Mucosa of descending colon (tissue), 3 donors: ENCODE results near the gene SORCS2. TPM values are rescaled to one million over a fixed set of nuclear protein-coding genes. Genes with fewer than 3 reads are reported as not detected.

Experiments used
- ATAC-seq: fragments of 200-7000 bp; cut with Tn5 transposase; one replicate; pipeline ENCODE4 v1.9.1; 2020; ENCODE audit warnings: mild to moderate bottlenecking, moderate library complexity
- DNase-seq, 3 donors: peaks; one replicate each; pipeline ENCODE4 v3.0.0-alpha.2; 2020
- H3K36me3 ChIP-seq: fragments of 200-600 bp; one replicate; pipeline ENCODE4 v1.8.0; 2021; ENCODE audit warnings: low read depth, mild to moderate bottlenecking
- H3K4me1 ChIP-seq: fragments of 200-600 bp; one replicate; pipeline ENCODE4 v1.8.0; 2021; ENCODE audit warnings: low read depth, mild to moderate bottlenecking
- H3K4me3 ChIP-seq: fragments of 200-600 bp; one replicate; pipeline ENCODE4 v1.8.0; 2021; ENCODE audit warnings: mild to moderate bottlenecking
- H3K9me3 ChIP-seq: fragments of 200-600 bp; one replicate; pipeline ENCODE4 v1.8.0; 2021; ENCODE audit warnings: mild to moderate bottlenecking
- intact Hi-C, 2 donors: fragments of 100-400 bp; cut with DNase I in 1 of 2; cut with micrococcal nuclease in 1 of 2; formaldehyde crosslinking; loops; one replicate each; pipeline versions ENCODE4 v1.11.0 to v1.11.1; 2022; cut with DNase I, micrococcal nuclease
- total RNA-seq, 3 donors: library from RNA; stranded (reverse); fragmentation: NEBNext Ultra II Directional in 2 of 3; extraction: Animal tissue kit (Norgen Biotek cat#: 25700) in 2 of 3; gene quantifications; one replicate each; pipeline versions ENCODE4 v1.2.1 to v1.2.4, GENCODE V29; 2021 to 2023
- TF ChIP-seq, protein P1 (sequence below): fragments of 200-600 bp; IDR thresholded peaks from one replicate; pipeline ENCODE4 v1.8.0; 2022; ENCODE audit warnings: antibody characterized with exemption, mild to moderate bottlenecking
- donor health status: DM: no; HTN: no; CAD: no; lungs with moderate emphysema.
- donor health status: DM: no; HTN: no; CAD: no.
- donor health status: DM: no; HTN: yes; CAD: no.

The SORCS2 gene
- total RNA-seq, 3 donors from 2014 or later = 0.20 to 3.1 (median 1.5) TPM

GRCh38 chr4:7591409-7592053 is 399.2 kb downstream of the SORCS2 start:
- DNase-seq = no peak
- TF ChIP-seq, protein P1, sequence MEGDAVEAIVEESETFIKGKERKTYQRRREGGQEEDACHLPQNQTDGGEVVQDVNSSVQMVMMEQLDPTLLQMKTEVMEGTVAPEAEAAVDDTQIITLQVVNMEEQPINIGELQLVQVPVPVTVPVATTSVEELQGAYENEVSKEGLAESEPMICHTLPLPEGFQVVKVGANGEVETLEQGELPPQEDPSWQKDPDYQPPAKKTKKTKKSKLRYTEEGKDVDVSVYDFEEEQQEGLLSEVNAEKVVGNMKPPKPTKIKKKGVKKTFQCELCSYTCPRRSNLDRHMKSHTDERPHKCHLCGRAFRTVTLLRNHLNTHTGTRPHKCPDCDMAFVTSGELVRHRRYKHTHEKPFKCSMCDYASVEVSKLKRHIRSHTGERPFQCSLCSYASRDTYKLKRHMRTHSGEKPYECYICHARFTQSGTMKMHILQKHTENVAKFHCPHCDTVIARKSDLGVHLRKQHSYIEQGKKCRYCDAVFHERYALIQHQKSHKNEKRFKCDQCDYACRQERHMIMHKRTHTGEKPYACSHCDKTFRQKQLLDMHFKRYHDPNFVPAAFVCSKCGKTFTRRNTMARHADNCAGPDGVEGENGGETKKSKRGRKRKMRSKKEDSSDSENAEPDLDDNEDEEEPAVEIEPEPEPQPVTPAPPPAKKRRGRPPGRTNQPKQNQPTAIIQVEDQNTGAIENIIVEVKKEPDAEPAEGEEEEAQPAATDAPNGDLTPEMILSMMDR = no peak
- Histone ChIP-seq H3K9me3 (no peaks in the 10 kb centered on the region), H3K4me1 (no peaks in the 10 kb centered on the region), H3K36me3 (no peaks in the 10 kb centered on the region), H3K4me3 (no peak overlapping the region)
- intact Hi-C loops = no loop called here
- ATAC-seq = no peak

DNA sequence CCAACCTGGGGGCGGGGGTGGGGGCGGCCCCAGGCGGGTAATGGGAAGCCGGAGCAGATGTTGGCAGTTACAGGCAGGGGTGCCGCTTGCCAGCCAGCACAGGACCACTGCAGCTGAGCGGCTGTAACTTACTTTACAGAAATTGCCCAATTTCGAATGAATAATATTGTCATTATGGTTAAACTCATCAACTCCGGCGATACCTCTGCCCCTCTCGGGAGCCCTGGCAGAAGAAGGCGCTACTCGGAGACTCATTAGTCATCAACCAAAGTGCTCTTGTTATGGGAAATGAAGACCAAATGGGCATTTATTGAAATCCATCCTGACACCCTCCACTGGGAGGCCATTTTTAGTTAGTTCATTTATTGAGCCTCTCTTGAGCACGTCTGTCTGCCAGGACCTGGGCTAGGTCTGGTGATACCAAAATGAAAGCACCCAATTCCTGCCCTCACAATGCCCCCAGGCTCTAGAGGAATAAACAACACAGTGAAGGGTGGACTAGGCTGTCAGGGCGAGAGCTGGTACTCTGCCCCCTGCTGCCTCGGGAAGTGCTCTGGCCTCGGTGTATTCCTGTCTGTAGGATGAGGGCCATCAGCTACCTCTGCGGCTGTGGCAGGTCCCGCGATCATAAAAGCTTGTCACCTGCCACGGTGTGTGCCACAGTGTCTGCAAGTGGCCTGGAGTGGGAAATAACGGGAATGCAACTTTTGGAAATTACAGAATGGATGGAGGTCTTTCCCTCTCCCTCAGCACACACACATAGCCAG is 401.5 kb downstream of the SORCS2 start:
- no peak overlapping the region for H3K4me3 ChIP-seq
- DNase-seq (no peak), ATAC-seq (no peak)
- no peaks in the 10 kb centered on the region for H3K36me3 ChIP-seq
- intact Hi-C loops = no loop called here
- no peaks in the 10 kb centered on the region for H3K9me3 ChIP-seq
- TF ChIP-seq, protein P1 = no peak
- H3K4me1 ChIP-seq = no peaks in the 10 kb centered on the region

DNA sequence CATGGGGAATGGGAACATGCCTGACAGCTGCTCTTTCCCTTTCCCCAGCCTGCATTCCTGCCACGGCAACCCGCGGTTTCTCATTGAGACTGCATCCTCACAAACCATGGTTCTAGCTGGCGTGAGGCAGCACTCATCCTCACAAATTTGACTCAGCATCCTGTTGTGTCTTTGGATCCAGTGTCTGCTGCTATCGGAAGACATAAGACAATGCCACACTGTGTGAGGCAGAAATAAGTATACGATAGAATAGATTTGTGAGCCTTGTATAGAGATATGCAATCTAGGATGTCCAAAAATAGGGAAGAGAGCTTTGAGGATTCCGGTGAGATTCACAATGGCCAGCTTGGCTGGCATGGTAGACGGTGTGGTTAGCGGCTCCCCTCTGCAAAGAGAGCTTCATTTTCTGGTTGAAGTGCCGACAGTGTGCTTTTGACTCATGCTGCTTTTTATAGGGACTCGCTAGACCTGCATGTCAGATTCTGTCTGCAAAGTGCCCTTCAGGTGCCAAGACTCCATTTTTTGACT is 403.7 kb downstream of the SORCS2 start:
- intact Hi-C loops = no loop called here
- Histone ChIP-seq H3K36me3 (no peaks in the 10 kb centered on the region), H3K4me3 (no peak overlapping the region), H3K9me3 (no peaks in the 10 kb centered on the region), H3K4me1 (no peaks in the 10 kb centered on the region)
- DNase-seq (no peak), ATAC-seq (no peak)
- TF ChIP-seq, protein P1 = no peak

GRCh38 chr4:7596918-7597606 is 404.7 kb downstream of the SORCS2 start:
- no peak for DNase-seq
- Histone ChIP-seq H3K36me3 (no peaks in the 10 kb centered on the region), H3K4me1 (no peaks in the 10 kb centered on the region), H3K9me3 (no peaks in the 10 kb centered on the region), H3K4me3 (no peak overlapping the region)
- TF ChIP-seq, protein P1 = no peak
- intact Hi-C loops = no loop called here
- no peak for ATAC-seq

DNA sequence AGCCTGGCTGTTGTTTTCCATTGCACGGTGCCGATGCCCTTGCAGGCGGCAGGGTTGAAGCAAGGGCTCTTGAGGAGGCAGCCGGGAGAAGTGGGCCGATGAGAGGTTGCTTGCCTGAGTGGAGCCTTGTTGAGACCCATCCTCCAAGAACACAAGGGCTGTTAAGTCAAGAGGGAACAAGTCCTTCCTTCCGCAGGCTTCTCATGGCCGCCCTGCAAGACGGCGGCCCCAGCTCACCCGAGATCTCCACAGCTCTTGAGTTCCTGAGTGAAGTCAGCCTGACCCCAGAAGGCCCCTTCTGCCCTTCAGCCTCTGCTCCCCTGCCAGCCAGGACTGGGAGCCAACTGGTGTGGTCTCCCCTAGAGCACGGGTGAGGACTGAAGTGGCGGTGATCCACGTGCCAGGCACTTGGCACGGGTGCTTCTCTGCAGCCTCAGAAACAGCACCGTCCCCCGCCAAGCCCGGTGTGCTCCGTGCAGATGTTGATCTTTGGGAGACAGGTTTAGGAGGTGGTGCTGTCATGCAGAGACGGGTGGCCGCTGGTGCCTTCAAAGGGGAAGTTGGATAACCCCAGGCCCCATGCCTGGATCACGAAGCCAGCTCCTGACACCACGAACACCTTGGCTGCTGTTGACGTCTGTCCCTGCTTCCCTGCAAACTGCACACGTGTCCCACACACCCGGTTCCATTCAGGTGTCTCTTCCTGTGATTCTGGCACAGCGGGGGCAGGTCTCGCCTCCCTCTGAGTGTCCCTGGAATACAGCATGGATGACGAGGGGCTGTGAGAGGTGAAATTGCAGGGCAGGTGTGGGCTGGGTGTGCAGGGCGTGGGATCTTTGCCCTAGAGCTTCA is 406.8 kb downstream of the SORCS2 start:
- DNase-seq = no peak
- ATAC-seq = no peak
- H3K4me3 ChIP-seq = no peak overlapping the region
- intact Hi-C loops = no loop called here
- TF ChIP-seq, protein P1 = no peak
- no peaks in the 10 kb centered on the region for H3K9me3 ChIP-seq
- no peaks in the 10 kb centered on the region for H3K36me3 ChIP-seq
- no peaks in the 10 kb centered on the region for H3K4me1 ChIP-seq
